Measurements from ENCODE around the gene CIROP. TPM values are rescaled to one million over a fixed set of nuclear protein-coding genes. Genes with fewer than 3 reads are reported as not detected.

The CIROP gene
- total RNA-seq, 2 experiments from 2014 or later: not detected

- Mint-ChIP-seq H3K36me3 (no peaks in the 10 kb centered on the region), H3K4me1 (ENCODE audit: low read depth) (peaks cover 7% of the 10 kb centered on the region), H3K9me3 (no peaks in the 10 kb centered on the region), H3K4me3 (no peak overlapping the region), H3K27me3 (peaks cover 3% of the 10 kb centered on the region), H3K27ac (no peak overlapping the region)
- ChIA-PET POLR2A (no interaction called here), CTCF (interaction anchor here (0.8 to 4.5 kb wide), 3 partner anchors 8 to 60 kb away, joined by 3 to 35 read pairs (median 3); no protein-coding TSS in a partner anchor)
- intact Hi-C loops (cut with micrococcal nuclease): no loop called here
- DNase-seq: no peak
These were observed 24.4 kb upstream of the CIROP start for GRCh38 chr14:23128969-23129758.

GRCh38 chr14:23127861-23128260 lies 23.1 kb upstream of the CIROP start:
- ChIA-PET CTCF (interaction anchor here (0.8 kb wide), 1 partner anchor 59 kb away, joined by 3 read pairs; no protein-coding TSS in a partner anchor), POLR2A (no interaction called here)
- intact Hi-C loops (cut with micrococcal nuclease): no loop called here
- H3K27me3 Mint-ChIP-seq: peaks cover 3% of the 10 kb centered on the region
- H3K4me3 Mint-ChIP-seq: no peak overlapping the region
- H3K4me1 Mint-ChIP-seq (ENCODE audit: low read depth): peaks cover 7% of the 10 kb centered on the region
- H3K36me3 Mint-ChIP-seq: no peaks in the 10 kb centered on the region
- no peak overlapping the region for H3K27ac Mint-ChIP-seq
- DNase-seq: no peak
- H3K9me3 Mint-ChIP-seq: no peaks in the 10 kb centered on the region

GRCh38 chr14:23126548-23127278 lies 21.9 kb upstream of the CIROP start:
- Mint-ChIP-seq H3K27ac (no peak overlapping the region), H3K27me3 (peaks cover 3% of the 10 kb centered on the region), H3K4me1 (ENCODE audit: low read depth) (peaks cover 7% of the 10 kb centered on the region), H3K9me3 (no peaks in the 10 kb centered on the region), H3K4me3 (no peak overlapping the region), H3K36me3 (no peaks in the 10 kb centered on the region)
- intact Hi-C loops (cut with micrococcal nuclease): no loop called here
- ChIA-PET POLR2A (no interaction called here), CTCF (interaction anchor here (0.6 to 5.0 kb wide), 2 partner anchors 60 to 157 kb away, joined by 5 to 24 read pairs; no protein-coding TSS in a partner anchor)
- DNase-seq: no peak

GRCh38 chr14:23125933-23126524 lies 21.2 kb upstream of the CIROP start:
- ChIA-PET POLR2A (no interaction called here), CTCF (interaction anchor here (5.0 kb wide), 1 partner anchor 61 kb away, joined by 24 read pairs; no protein-coding TSS in a partner anchor)
- intact Hi-C loops (cut with micrococcal nuclease): no loop called here
- no peak for DNase-seq
- H3K36me3 Mint-ChIP-seq: no peaks in the 10 kb centered on the region
- no peak overlapping the region for H3K27ac Mint-ChIP-seq
- peaks cover 12% of the 10 kb centered on the region for H3K4me1 Mint-ChIP-seq (ENCODE audit: low read depth)
- peaks cover 2% of the 10 kb centered on the region for H3K27me3 Mint-ChIP-seq
- H3K4me3 Mint-ChIP-seq: no peak overlapping the region
- no peaks in the 10 kb centered on the region for H3K9me3 Mint-ChIP-seq

GRCh38 chr14:23125011-23125410 lies 20.2 kb upstream of the CIROP start:
- H3K4me1 Mint-ChIP-seq (ENCODE audit: low read depth): peaks cover 22% of the 10 kb centered on the region
- peaks cover 2% of the 10 kb centered on the region for H3K27me3 Mint-ChIP-seq
- no peaks in the 10 kb centered on the region for H3K36me3 Mint-ChIP-seq
- no peak for DNase-seq
- intact Hi-C loops (cut with micrococcal nuclease): no loop called here
- H3K27ac Mint-ChIP-seq: no peak overlapping the region
- POLR2A ChIA-PET: no interaction called here
- H3K4me3 Mint-ChIP-seq: no peak overlapping the region
- no peaks in the 10 kb centered on the region for H3K9me3 Mint-ChIP-seq
- CTCF ChIA-PET: interaction anchor here (1.0 to 5.0 kb wide), 3 partner anchors 57 to 255 kb away, joined by 3 to 24 read pairs (median 5); no protein-coding TSS in a partner anchor

- Mint-ChIP-seq H3K36me3 (no peaks in the 10 kb centered on the region), H3K9me3 (no peaks in the 10 kb centered on the region), H3K4me3 (no peak overlapping the region), H3K27ac (no peak overlapping the region), H3K4me1 (ENCODE audit: low read depth) (peaks cover 27% of the 10 kb centered on the region), H3K27me3 (peaks cover 2% of the 10 kb centered on the region)
- ChIA-PET CTCF (interaction anchor here (1.0 to 5.0 kb wide), 5 partner anchors 13 to 256 kb away, joined by 3 to 24 read pairs (median 5); no protein-coding TSS in a partner anchor), POLR2A (no interaction called here)
- intact Hi-C loops (cut with micrococcal nuclease): no loop called here
- no peak for DNase-seq
These were observed 19.7 kb upstream of the CIROP start for GRCh38 chr14:23124337-23124954.

- H3K36me3 Mint-ChIP-seq: no peaks in the 10 kb centered on the region
- no peaks in the 10 kb centered on the region for H3K9me3 Mint-ChIP-seq
- intact Hi-C loops (cut with micrococcal nuclease): no loop called here
- H3K27me3 Mint-ChIP-seq: no peaks in the 10 kb centered on the region
- H3K4me3 Mint-ChIP-seq: no peak overlapping the region
- ChIA-PET POLR2A (no interaction called here), CTCF (interaction anchor here (1.3 to 5.0 kb wide), 3 partner anchors 12 to 177 kb away, joined by 3 to 24 read pairs (median 3); no protein-coding TSS in a partner anchor)
- DNase-seq: no peak
- H3K27ac Mint-ChIP-seq: no peak overlapping the region
- H3K4me1 Mint-ChIP-seq (ENCODE audit: low read depth): peaks cover 34% of the 10 kb centered on the region
These were observed 18.6 kb upstream of the CIROP start for GRCh38 chr14:23123419-23123818.

- CTCF ChIA-PET: interaction anchor here (0.9 to 5.0 kb wide), 22 partner anchors 8 to 258 kb away, joined by 3 to 223 read pairs (median 24); partner anchors contain the start of genes ACIN1, C14orf119, HOMEZ and PABPN1
- no peaks in the 10 kb centered on the region for H3K9me3 Mint-ChIP-seq
- intact Hi-C loops (cut with micrococcal nuclease): no loop called here
- H3K4me3 Mint-ChIP-seq: no peak overlapping the region
- DNase-seq: no peak
- H3K36me3 Mint-ChIP-seq: no peaks in the 10 kb centered on the region
- H3K27me3 Mint-ChIP-seq: no peaks in the 10 kb centered on the region
- H3K27ac Mint-ChIP-seq: no peak overlapping the region
- POLR2A ChIA-PET: interaction anchor here (1.8 kb wide), 1 partner anchor 200 kb away, joined by 9 read pairs; the partner anchor contains the start of gene PABPN1
- peaks cover 32% of the 10 kb centered on the region for H3K4me1 Mint-ChIP-seq (ENCODE audit: low read depth)
These were observed 17.3 kb upstream of the CIROP start for GRCh38 chr14:23122086-23122485.

GRCh38 chr14:23121361-23121771 lies 16.6 kb upstream of the CIROP start:
- CTCF ChIA-PET: interaction anchor here (0.7 to 4.1 kb wide), 52 partner anchors 9 to 268 kb away, joined by 3 to 223 read pairs (median 6); partner anchors contain the start of genes ACIN1, C14orf119, HOMEZ and PABPN1
- peak overlapping the region; percentile 58 for H3K27ac Mint-ChIP-seq
- no peaks in the 10 kb centered on the region for H3K27me3 Mint-ChIP-seq
- H3K4me1 Mint-ChIP-seq (ENCODE audit: low read depth): peaks cover 32% of the 10 kb centered on the region
- H3K9me3 Mint-ChIP-seq: no peaks in the 10 kb centered on the region
- H3K4me3 Mint-ChIP-seq: no peak overlapping the region
- peak; percentile 30 for DNase-seq
- intact Hi-C loops (cut with micrococcal nuclease): no loop called here
- POLR2A ChIA-PET: interaction anchor here (0.8 to 1.8 kb wide), 2 partner anchors 26 to 201 kb away, joined by 3 to 9 read pairs; partner anchors contain the start of genes ACIN1, C14orf119 and PABPN1
- H3K36me3 Mint-ChIP-seq: no peaks in the 10 kb centered on the region

GRCh38 chr14:23120541-23121251 lies 15.9 kb upstream of the CIROP start:
- H3K36me3 Mint-ChIP-seq: no peaks in the 10 kb centered on the region
- H3K27me3 Mint-ChIP-seq: no peaks in the 10 kb centered on the region
- POLR2A ChIA-PET: interaction anchor here (0.8 to 1.8 kb wide), 3 partner anchors 26 to 201 kb away, joined by 3 to 9 read pairs (median 8); partner anchors contain the start of genes ACIN1, C14orf119 and PABPN1
- H3K27ac Mint-ChIP-seq: peak overlapping the region; percentile 58
- H3K9me3 Mint-ChIP-seq: no peaks in the 10 kb centered on the region
- CTCF ChIA-PET: interaction anchor here (0.6 to 4.1 kb wide), 72 partner anchors 9 to 272 kb away, joined by 3 to 223 read pairs (median 5); partner anchors contain the start of genes ACIN1, C14orf119, HOMEZ and LRP10
- H3K4me1 Mint-ChIP-seq (ENCODE audit: low read depth): peaks cover 32% of the 10 kb centered on the region
- intact Hi-C loops (cut with micrococcal nuclease): loop anchor here (1.0 kb wide), 3 partner anchors 63 to 179 kb away; partner anchors contain the start of gene SLC7A8
- peak overlapping the region; percentile 9 for H3K4me3 Mint-ChIP-seq
- DNase-seq: peak; percentile 90

Data from activated CD4-positive, alpha-beta memory T cell treated with anti-CD3 and anti-CD28 coated beads for 36 hours (primary cell).